ENCODE measurements around the gene GRM1. TPM values are rescaled to one million over a fixed set of nuclear protein-coding genes. Genes with fewer than 3 reads are reported as not detected.
"Not testable (repeated sequence)": the region's sequence is repeated elsewhere in the genome, so short reads cannot be mapped to it uniquely, and the experiment has no call there.

GRM1 gene
- total RNA-seq, 1 donor from 2014 or later = 1.3 TPM

DNA sequence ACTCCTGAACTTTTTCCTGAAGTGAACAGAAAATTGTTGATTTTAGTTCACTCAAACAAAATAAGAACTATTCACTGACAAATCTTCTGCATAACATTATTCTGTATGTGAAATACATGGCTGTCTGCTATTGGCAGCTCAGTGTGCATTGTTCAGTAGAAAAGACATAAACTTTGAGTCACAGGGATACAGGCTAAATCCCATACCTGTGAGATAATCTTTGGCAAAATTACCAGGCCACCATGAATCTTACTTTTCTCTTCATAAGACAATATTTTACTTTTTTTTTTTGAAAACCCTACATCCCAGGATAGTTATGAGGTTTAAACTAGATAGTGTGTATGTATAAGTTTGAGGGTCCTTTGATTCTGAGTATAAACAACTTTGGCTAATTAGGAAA, 224.8 kb downstream of the GRM1 start:
- intact Hi-C loops (cut with micrococcal nuclease) = no loop called here
- ATAC-seq (no peak), DNase-seq (no peak)

DNA sequence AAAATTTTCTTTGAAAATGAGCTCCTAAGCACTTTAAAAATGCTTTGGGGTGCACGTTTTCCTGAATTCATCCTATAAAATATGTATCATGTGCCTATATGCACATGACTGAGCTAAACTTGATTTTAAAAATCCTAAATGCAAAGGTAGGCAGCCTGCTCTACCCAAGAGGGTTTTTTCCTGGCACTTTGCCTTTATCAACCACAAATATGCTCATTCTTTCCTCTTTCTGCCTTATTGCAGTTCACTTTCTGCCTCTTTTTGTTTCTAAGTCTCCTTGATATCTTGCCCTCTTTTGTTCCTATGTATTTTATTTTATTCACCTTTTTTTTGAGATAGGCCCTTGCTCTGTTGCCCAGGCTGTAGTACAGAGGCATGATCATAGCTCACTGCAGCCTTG, 229.3 kb downstream of the GRM1 start:
- intact Hi-C loops (cut with micrococcal nuclease) = no loop called here
- DNase-seq (no peak), ATAC-seq (no peak)

DNA sequence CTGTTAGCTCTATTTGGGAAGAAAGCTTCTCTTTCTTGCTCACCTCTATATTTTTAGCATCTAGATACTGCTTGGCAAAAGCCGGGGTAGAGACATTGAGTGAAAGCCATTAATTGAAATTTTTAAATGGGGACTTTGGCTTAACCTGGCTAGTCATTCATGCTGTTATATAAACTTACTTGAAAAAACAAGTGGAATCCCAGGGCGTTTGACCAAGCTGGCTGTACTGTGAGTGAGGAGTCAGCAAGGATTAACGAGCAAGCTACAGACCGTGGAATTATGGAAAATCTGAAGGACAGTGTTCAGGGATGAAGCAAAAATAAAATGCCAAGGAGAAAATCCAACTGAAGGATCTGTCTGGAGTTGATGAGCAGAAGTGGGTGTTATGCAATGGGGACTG, 232.0 kb downstream of the GRM1 start:
- no peak for ATAC-seq
- DNase-seq = no peak
- intact Hi-C loops (cut with micrococcal nuclease) = no loop called here

DNA sequence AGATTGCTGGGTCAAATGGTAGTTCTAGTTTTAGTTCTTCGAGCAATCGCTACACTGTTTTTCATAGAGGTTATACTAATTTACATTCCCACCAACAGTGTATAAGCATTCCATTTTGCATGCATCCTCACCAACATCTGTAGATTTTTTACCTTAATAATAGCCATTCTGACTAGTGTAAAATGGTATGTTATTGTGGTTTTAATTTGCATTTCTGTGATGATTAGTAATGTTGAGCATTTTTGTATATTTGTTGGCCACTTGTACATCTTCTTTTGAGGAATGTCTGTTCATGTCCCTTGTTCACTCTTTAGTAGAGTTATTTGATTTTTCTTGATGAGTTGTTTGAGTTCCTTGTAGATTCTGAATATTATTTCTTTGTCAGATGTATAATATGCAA, 236.2 kb downstream of the GRM1 start:
- intact Hi-C loops (cut with micrococcal nuclease) = no loop called here
- ATAC-seq = no peak
- no peak for DNase-seq

DNA sequence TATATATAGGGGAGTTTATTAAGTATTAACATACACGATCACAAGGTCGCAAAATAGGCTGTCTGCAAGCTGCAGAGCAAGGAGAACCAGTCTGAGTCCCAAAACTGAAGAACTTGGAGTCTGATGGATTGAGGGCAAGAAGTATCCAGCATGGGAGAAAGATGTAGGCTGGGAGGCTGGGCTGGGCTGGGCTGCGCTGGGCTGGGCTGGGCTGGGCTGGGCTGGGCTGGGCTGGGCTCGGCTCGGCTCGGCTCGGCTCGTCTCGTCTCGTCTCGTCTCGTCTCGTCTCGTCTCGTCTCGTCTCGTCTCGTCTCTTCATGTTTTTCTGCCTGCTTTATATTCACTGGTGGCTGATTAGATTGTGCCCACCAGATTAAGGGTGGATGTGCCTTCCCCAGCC, 238.6 kb downstream of the GRM1 start:
- DNase-seq (no peak), ATAC-seq (no peak)
- intact Hi-C loops (cut with micrococcal nuclease) = no loop called here

DNA sequence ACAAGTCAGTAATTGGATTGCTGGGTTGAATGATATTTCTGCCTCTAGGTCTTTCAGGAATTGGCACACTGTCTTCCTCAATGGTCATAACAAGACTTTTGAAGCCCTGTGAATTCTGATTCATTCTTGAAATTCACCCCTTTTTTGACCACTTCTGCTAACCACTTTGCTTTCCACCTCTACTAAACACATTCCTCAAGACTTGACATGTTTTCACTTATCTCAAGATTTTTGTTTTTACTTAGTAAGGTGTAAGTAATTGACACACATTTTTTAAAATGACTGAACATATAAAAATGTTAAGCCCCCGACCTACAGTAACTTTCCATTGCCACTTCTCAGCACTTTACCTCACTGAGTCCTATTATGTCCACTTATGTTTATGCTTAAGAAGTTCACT, 239.1 kb downstream of the GRM1 start:
- no peak for DNase-seq
- ATAC-seq = no peak
- intact Hi-C loops (cut with micrococcal nuclease) = no loop called here

DNA sequence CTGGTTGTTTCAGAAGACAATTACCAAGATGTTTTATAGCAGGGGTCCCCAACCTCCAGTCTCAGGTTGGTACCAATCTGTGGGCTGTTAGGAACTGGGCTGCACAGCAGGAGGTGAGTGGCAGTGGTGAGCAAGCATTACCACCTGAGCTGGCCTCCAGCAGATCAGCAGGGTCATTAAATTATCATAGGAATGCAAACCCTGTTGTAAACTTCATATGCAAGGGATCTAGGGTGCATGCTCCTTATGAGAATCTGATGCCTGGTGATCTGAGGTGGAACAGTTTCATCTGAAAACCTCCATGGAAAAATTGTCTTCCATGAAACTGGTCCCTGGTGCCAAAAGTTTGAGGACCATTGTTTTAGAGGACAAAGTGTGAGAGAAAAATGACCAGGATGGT, 240.6 kb downstream of the GRM1 start:
- no peak for ATAC-seq
- intact Hi-C loops (cut with micrococcal nuclease) = no loop called here
- no peak for DNase-seq

DNA sequence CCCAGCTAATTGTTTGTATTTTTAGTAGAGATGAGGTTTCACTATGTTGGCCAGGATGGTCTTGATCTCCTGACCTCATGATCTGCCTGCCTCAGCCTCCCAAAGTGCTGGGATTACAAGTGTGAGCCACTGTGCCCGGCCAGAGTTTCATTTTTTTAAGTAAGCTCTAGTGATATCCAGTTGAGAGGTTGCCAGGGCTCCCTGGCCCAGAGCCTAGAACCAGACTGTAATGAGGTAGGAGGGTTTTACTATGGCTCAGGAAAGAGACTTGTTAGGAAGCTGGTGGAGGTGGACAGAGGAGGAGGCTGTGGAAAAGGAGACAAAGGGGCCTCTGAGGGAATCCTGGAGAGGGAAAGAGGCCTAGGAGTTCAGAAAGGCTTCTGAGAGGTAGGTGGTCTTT, 242.3 kb downstream of the GRM1 start:
- intact Hi-C loops (cut with micrococcal nuclease) = not testable (repeated sequence)
- DNase-seq (peak; percentile 85), ATAC-seq (peak; percentile 91)

DNA sequence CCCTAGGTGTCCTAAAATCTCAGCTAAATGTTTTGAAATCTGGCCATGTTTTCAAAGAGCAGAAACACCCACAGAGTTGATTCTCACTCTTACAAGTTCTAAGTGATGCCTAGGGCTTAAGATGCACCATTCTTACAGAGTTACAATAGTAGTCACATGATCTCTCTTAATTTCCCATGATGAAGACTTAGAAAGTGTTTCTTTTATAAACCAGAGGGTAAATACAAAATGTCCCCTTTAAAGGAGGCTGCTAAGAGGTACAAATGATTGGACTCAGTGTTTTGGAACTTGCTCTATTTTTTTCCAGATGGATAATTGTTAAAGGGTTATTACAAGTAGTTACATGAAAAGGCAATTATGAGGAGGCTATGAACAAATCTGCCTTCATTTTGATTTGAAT, 244.6 kb downstream of the GRM1 start:
- intact Hi-C loops (cut with micrococcal nuclease) = no loop called here
- ATAC-seq = no peak
- DNase-seq = no peak

DNA sequence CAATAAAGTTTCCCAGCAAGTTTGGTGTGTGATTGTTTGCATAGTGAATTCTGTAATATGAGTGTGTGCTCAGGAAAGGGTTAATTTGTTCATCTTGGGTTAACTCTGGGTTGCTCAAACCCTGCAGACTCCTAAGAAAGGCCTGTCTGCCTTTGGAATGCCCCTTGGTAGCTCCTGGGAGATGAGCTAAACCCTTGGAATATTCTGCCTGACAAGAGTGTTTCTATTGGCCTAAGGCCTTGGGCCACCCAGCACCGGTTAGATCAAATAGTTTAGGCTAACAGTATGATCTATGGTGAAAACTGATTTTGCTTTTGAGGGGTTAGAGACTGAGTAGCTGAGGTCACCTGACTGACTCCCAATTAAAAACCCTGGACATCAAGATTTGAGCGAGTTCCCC, 248.3 kb downstream of the GRM1 start:
- intact Hi-C loops (cut with micrococcal nuclease) = no loop called here
- DNase-seq (no peak), ATAC-seq (no peak)

DNA sequence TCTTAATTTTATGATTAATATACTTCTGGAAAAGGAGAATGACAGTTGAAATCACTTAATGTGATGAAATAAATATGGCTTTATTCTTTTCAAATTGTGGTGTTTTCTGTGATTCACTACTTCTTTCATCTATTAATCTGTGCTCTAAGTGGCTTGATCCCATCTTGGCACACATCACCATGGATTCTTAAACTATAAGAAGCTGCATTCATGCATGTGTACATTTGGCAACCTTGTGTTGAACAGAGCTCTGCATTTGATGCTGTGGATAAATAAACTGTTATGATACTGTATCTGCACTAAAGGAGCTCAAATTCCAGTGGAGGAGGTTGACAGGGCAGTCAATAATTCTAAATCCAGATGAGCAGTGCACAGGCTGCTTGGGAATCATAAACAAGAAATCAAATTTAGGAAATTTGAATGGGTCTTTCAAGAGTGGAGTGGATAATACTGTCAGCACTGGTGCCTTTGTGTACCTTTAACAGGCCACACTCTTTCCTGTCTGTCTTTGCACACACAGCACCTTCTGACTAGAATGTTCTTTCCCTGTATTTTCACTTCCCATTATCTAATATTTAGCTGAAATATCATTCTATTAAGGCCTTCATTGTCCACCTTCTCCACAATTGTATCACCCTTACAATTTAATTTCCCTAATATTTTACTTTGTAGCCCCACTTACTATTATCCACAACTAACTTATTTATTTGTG, 252.9 kb downstream of the GRM1 start:
- intact Hi-C loops (cut with micrococcal nuclease) = no loop called here
- ATAC-seq (no peak), DNase-seq (no peak)

DNA sequence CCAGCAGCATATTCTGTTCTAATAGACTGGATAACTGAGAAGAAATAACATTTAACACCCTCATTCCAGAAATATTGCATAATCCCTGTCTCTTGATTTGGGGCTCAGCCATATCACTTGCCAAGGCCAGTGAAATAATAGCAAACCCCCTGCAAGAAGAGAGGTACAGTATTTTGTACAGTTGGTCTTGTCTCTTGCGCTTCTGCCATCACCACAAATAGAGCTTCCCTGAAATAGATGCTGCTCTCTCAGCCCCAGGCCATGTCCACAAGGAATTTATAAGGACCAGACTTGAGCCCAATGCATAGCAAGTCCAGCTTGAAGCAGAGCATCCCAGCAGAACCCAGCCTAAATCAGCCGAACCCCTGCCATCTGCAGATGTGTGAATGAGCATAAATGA, 254.0 kb downstream of the GRM1 start:
- DNase-seq (no peak), ATAC-seq (peak; percentile 28)
- intact Hi-C loops (cut with micrococcal nuclease) = no loop called here

DNA sequence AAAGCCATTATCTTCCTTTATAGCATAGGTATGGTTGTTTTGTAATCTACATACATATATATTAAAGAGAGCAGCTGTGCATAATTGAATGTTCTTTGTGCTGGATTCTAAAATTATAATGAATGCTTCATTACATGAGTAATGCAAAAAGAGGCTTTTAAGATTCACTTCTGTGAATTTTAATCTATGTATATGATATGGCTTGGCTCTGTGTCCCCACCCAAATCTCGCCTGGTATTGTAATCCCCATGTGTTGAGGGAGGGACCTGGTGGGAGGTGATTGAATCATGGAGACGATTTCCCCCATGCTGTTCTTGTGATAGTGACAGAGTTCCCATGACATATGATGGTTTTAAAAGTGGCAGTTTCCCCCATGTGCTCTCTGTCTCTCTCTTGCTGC, 255.4 kb downstream of the GRM1 start:
- DNase-seq (no peak), ATAC-seq (no peak)
- intact Hi-C loops (cut with micrococcal nuclease) = no loop called here

DNA sequence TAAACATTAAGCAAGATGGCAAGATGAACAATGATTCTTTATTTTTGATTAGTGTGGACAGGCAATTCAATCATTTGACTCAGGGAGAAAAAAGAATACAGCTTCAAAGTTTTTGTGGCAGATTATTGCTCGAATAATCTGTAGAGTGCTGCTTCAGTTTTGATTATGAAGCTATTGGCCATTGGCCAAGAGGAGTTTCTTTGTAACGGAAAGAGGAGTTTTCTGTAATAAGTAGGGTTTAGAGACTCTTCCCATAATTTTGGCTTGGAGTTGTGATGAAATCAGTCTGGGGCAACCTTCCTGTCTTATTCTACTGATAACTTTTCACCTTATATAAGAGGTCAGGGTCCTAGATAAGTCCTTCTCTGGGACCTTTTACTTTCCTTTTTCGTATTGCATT, 258.1 kb downstream of the GRM1 start:
- intact Hi-C loops (cut with micrococcal nuclease) = no loop called here
- DNase-seq (no peak), ATAC-seq (no peak)

DNA sequence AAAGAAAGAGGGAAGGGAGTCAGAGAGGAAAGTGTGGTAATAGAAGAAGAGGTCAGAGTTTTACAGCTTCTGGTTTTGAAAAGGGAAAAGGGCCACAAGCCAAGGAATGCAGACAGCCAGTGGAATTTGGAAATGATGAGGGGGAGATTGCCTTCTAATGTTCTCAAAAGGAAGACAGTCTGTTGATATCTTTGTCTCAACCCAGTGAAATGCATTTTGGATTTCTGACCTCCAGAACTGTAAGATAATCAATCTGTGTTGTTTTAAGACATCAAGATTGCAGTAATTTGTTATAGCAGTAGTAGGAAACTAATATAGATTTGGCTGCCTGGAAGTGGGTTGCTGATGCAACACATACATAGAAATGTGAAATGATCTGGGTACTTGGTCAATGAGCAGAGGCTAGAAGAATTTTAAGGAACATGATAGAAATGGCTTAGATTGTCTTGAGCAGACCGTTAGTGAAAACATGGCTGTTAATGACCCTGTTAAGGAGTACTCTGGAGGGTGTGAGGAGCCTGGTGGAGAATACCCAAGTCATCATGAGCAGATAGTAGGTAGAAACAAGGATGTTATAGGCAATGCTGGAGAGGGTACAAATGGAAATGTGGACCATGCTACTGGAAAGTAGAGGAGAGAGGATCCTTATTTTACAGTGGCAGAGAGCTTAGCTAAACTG, 259.0 kb downstream of the GRM1 start:
- intact Hi-C loops (cut with micrococcal nuclease) = no loop called here
- DNase-seq (no peak), ATAC-seq (no peak)

DNA sequence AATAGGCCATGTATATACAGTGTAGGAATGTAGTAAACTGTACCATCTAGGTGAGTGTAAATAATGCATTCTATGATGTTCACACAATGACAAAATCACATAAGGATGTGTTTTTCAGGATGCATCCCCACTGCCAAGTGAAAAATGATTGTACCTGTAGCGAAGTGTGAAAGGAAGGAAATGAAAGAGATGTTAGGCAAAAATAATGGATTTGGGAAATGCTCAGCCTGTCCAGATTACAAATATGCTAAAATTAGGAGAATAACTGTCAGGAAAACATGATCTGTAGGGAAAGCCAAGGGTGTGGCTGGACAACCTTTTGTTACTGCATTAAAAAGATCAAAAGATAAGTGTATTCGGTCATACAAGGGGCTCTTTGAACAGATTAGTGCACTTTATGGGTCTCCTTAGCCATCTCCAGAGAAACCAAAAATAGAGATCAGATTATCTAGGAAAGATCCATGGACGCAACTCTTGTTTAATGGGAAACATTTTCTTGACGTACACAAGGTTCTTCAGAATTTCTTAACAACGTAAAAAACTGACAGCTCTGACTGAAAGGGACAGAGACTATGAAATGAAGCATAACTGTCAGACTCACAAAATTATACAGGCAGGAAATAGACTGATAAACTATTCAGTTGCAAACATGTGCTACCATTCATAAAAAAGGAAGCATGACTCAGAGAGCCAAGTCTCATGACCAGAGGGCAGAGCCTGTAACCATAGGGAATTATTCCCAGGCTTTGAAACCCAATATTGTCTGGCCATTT, 261.1 kb downstream of the GRM1 start:
- intact Hi-C loops (cut with micrococcal nuclease) = no loop called here
- DNase-seq = no peak
- ATAC-seq = peak; percentile 88

DNA sequence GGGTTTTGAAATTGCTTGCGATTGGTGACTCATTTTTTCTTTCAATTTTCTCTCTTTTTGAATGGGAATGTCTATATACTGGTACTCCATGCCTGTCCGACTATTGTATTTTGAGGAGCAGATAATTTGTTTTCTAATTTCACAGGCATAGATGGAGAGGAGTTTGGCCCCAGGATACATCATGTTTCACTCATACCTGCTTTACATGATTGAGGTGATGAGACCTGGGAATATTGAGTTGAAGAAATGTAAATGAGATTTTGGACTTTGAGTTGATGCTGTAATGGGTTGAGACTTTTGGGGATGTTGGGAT, 261.7 kb downstream of the GRM1 start:
- ATAC-seq (no peak), DNase-seq (no peak)
- intact Hi-C loops (cut with micrococcal nuclease) = no loop called here

DNA sequence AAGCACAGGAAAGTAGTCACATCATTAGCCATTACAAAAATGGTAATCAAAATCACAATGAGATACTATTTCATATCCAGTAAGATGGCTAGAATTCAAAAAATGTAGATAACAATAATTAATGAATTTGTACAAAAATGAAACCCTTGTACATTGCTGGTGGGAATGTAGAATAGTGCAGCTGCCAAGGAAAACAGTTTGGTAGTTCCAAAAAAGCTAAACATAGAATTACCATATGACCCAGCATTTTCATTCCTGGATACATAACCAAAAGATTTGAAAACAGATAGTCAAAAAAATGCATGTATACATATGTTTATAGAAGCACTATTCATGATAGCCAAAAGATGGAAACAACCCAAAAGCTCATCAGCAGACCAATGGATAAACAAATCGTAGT, 263.6 kb downstream of the GRM1 start:
- ATAC-seq = no peak
- no peak for DNase-seq
- intact Hi-C loops (cut with micrococcal nuclease) = no loop called here

DNA sequence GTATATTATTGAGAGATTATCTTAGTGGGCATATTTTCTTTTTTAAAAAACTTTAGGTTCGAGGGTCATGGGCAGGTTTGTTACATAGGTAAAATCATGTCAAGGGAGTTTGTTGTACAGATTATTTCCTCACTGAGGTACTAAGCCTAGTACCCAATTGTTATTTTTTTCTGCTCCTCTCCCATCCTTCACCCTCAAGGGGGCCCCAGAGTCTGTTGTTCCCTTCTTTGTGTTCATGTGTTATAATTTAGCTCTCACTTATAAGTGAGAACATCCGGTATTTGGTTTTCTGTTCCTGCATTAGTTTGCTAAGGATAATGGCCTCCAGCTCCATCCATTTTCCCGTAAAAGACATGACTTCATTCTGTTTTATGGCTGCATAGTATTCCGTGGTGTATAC, 266.8 kb downstream of the GRM1 start:
- intact Hi-C loops (cut with micrococcal nuclease) = no loop called here
- ATAC-seq = no peak
- DNase-seq = no peak

DNA sequence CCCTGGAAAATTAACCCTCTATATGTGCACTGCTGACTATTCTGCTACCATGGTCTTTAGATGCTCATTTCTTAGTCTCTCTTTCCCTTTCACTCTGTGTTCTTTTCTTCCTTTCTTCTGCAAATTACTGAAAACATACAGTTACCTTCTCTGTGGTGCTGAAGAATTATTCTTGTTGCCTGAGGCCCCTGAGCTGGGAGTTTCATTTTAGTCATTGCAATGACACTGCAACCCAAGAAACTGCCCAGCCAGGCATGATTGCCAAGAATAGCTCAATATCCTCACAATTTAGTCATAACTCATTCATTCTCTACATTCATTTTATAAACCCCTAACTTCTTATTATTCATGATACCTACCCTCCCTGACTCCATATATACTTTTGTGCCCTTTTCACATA, 269.0 kb downstream of the GRM1 start:
- DNase-seq = no peak
- no peak for ATAC-seq
- intact Hi-C loops (cut with micrococcal nuclease) = no loop called here

DNA sequence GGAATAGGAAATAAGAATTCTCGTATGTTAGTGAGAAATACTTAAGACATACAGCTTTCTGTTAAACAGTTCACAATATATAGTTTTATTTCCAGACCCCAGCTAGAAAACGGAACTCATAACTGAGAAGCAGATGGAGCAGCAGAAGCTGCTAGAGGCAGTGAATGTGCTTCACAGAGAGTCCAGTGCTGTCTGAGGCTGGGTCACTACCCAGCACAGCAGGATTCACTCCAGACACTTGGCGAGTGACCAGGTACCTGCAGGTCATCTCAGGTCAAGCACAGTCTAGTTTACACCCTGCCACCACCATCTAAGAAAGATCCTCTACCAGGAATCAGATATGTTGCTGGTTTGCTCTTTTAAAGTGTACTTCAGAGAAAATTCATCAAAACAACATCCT, 271.7 kb downstream of the GRM1 start:
- peak; percentile 65 for ATAC-seq
- intact Hi-C loops (cut with micrococcal nuclease) = no loop called here
- DNase-seq = no peak

Measured in left ventricle myocardium superior (tissue), 1 donor.